Activated CD4-positive, alpha-beta T cell treated with anti-CD3 and anti-CD28 coated beads for 24 hours (primary cell): Measurements from ENCODE around the gene PPP4R1.

Experiments used
- DNase-seq, 2 donors: peaks; one replicate each; pipeline ENCODE4 v3.0.0-alpha.2; 2020; ENCODE audit warnings: low read depth in 2 of 2

PPP4R1 gene

DNA sequence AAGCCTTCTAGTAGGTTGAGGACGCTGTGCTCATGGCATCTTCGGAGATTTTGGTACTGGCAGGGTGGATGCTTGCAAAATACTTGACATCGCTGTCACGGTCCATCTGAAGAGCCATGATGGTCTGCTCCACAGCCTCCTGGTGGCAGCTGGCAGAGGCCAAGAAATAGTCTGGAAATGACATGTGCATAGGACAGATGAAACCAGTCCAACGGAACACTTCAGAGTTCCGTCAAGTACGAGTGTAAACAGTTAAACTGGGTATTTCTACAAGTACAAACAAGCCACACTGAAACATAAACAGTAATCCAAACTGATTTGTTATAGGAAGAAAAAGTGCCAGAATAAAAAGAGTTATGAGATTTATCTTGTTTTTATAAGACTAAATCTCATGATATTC is 66.6 kb downstream of the PPP4R1 start:
- DNase-seq, result no peak

DNA sequence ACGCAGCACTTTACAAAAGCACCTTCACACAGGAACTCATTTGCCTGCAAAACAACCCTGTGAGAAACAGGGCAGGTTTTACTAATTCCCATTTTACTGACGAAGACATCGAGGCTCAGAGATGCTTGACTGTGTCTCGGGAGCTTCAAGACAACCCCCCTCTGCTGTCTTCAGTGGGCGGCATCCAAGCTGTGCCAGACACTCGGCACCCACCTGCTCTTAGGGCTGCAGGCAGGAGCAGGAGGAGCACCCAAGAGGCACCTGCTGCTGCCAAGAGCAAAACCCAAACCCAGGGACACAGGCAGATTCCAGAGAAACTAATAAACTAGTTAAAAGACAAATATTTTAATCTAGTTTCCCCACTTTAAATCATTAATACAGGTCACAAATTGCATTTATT is 67.9 kb downstream of the PPP4R1 start:
- no peak for DNase-seq

DNA sequence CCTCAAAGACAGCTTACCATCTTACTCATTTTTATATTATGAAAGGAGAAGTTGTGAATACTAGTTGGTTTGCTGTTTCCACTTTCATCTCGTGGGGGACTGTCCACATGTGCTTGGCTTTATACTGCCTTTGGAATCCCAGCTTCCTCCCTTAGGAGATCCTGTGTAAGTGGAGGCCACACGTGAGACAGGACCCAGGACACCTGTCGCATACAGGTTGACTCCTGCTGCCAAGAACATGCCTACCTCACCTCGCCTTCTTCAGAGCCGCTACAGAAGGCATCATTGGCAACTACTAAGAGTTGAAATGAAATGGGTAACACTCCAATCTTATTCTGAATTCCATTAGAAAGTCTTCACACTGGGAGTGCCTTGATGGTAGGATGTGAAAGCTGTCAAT is 69.3 kb downstream of the PPP4R1 start:
- DNase-seq, result no peak

DNA sequence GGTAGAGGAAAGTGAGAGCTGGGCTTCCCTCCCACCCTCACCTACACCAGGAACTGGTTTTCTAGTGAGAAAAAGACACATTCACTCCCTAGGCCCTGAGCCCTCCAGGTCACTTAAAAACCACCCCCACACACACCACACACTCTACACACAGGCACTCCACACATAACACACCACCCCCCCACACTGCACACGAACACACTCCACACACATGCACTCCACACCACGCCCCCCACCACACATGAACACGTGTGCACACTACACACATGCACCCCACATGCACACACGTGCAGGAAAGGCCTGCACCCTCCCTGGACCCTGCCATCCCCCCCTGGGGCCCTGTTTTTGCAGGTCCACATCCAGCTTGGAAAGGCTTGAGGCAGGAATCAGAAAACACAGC is 71.4 kb downstream of the PPP4R1 start:
- DNase-seq, result no peak

DNA sequence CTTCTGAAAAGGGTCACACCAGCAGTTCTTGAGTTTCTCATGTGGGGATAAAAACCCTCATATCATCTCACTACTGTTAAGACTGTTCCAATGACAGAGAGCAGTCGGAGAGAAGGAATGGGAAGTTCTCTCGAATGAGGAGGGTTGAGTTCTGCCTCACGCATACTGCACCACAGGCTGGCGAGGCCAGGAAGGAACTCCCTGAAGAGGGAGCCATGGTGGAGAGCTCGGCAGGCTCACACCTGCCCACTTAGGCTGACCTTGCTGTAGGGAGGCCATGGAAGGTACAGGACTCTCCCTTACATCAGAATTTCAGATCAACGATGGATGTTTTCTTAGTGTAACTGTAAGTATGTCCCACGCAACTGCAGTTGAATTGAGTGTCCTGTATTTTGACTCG is 74.4 kb downstream of the PPP4R1 start:
- no peak for DNase-seq

DNA sequence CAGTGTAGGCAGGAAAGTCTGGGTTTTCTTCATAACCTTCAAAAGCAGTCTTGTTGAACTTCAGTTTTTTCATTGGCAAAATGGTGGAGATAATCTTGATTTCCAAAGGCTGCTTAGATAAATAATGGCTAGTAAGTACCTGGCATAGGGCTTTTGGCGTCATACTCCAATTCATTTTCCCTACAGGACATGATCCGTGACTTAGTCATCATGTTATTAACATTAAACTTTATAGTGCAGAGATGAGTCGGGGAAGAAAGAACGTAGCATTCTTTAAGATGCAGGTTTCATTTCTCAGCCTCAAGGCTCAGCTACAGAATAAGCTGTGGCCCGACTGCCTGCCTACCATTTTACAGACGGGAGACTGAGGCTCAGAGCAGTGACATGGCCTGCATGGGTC is 75.1 kb downstream of the PPP4R1 start:
- no peak for DNase-seq

DNA sequence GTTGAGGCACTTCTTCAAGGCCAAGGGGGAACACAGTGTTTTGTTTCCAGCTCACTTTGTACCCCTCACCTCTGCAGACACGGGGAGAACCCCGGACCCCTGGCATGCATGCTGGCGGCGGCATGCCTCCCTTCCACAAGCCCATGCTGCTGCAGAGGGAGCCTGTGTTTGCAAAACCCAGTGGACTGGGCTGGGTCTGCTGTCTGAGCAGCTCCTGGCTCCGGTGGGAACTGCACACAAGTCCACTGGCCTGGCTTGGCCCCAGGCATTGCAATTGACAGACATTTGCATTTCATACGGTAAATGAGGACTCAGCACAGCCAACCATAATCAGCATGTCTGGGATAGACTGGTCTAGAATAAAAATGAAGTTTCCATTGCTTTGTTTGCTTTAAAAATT is 76.7 kb downstream of the PPP4R1 start:
- no peak for DNase-seq

DNA sequence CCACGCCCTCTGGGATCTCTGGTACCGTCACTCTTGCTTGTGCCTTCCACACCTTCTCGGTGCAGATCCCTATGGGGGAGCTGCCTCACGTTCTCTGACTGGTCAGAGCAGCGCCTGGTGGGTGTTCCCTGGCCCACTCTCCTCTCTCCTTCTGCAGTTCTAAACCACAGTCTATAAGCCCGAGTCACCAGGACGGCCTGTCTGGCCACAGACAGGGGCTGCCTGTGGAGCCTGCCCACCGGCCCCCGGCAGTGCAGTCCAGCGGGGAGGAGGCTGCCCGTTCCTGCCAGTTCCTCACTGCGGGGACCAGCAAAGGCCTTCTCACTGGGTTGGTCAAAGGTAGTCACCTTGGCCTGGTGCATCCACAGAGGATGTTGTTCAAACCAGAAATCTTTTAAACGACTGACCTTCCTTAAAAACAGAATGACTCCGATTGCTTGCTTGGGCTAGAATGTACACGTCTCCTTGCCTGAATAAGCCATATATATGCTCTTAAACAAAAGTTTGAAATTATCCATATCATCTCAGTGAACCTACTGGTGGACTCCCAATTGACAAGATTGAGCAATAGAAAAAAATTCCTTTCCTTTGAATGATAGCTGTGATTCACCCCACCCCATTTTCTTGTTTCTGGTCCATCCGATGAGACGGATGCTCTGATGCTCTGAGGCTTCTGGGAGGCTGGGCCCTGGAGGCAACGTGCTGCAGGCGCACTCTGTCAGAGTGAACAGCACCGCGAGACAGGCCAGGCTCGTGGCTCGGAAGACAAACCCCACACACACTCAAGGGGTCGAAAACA is 77.8 kb downstream of the PPP4R1 start:
- DNase-seq, result no peak

DNA sequence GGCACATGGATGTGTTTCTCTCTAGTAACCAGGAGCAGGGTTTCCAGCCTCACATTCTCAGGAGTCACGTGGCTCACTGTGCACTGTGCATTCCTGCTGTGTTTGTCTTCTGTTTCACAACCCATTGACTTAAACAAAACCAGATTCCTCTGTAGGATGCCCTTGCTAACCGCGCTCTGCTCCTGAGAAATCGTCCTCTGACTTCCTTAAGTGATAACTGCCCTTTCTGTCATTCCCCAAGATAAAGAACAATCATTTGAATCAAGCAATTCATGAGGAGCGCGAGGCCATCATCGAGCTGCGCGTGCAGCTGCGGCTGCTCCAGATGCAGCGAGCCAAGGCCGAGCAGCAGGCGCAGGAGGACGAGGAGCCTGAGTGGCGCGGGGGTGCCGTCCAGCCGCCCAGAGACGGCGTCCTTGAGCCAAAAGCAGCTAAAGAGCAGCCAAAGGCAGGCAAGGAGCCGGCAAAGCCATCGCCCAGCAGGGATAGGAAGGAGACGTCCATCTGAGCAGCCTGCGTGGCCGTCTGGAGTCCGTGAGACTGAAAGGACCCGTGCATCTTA is 78.8 kb downstream of the PPP4R1 start:
- DNase-seq, result no peak

DNA sequence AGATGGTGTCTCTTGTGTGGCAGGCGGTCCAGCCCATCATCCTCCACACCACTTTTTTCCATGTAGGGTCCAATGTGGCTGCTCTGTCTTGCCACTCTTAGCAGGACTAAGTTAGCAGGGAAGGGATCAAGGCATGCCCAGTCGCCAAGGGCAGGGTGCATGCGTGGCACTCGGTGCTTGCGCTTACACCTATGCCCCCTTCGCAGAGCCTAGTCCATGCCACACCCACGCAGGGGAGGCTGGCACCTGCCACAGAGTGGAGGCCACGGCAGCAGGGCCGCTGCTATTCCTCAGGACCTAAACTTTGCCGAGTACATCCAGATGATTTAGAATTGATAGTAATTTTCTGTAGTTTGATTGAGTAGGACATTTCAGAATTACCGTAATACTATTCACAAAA is 79.5 kb downstream of the PPP4R1 start:
- DNase-seq, result no peak

DNA sequence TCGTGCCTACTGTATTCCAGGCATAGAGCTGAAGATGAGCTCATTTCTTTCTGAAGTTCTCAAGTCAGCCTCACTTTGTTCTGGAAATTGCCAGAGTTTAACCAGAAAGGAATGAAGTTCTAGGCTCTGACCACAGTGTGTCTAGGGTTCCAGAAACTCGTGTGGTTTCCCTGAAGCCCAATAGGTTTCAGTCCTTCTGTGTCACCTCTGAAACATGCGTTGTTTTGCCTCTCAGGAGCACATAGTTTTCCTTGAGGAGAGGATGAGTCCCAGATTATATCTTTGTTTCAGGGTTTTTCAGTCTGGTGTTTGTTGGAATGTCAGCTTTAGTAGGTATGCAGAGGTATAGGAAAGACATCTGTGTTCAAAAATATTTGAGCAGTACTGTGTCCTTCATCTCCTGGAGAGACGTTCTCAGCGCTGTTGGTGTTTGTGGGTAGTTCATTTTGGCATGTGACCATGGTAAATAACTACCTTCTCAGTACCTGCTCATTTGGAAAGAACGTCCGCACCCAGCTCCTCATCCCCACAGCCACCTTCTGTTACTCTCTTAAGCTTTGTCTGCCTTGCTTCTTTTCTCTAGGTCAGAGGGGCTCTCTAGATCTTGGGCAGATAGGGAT is 82.5 kb downstream of the PPP4R1 start:
- DNase-seq, result no peak

DNA sequence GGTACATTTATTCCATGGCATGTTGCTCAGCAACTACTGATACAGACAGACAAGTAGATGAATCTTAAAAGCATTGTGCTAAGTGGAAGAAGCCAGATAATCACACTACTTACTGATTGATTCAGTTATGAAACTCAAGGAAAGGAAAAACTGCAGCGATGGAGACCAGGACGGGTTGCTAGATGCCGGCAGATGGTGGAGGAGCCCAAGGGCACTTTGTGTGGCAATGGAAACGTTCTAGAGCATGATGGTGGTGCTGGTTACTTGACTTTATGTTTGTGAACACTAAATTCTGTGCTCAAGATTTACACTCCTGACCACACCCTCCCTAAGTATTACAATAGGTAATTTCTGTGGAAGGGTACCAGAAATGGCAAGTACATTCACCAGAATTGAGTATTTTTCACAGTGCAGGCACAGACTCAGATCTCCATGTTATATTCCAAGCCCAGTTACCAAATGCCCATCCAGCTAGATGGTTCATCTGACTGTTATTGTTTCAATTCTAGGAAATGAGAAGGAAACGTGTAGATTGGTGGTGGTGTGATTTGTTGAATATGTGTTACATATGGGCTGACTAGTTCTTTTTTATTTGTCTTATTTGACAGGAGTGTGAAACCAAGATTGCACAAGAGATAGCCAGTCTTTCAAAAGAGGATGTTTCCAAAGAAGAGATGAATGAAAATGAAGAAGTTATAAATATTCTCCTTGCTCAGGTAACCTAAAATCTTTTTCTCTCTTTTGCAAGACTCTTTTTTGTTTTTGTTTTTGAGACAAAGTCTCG is 83.9 kb downstream of the PPP4R1 start:
- no peak for DNase-seq

DNA sequence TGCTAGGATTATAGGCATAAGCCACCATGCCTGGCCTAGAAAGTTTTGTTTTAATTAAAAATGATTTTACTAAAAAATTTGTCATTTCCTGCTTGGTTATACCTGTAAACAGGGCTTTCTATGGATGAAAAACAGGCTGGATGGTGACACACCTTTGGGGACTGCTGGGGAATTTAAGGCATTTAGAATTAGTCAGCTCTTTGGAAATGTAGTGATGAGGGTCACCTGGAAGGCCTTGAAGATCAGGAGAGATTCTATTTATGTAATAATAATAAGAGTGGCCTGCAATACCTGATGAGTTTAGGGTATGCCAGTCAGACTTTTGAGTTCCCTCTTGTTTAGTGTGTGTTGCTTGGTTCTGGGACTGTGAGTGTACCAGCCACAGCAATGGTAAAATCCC is 87.9 kb downstream of the PPP4R1 start:
- DNase-seq, result no peak

DNA sequence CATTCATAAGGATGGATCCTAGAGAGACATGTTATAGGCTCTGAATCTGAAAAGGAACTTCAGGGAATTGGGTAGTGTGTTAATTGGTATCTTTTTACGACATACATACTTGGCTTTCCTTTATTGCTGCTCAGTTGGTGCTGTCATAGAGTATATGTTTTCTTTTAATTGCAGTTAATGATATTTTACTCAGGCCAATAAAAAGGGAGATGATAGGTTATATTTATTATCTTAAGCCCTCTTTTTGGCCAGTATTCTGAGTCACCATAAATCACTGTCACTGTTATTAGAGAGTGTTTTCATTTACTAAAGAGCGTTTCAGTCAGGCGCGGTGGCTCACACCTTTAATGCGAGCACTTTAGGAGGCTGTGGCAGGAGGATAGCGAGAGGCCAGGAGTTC is 91.4 kb downstream of the PPP4R1 start:
- DNase-seq, result no peak

DNA sequence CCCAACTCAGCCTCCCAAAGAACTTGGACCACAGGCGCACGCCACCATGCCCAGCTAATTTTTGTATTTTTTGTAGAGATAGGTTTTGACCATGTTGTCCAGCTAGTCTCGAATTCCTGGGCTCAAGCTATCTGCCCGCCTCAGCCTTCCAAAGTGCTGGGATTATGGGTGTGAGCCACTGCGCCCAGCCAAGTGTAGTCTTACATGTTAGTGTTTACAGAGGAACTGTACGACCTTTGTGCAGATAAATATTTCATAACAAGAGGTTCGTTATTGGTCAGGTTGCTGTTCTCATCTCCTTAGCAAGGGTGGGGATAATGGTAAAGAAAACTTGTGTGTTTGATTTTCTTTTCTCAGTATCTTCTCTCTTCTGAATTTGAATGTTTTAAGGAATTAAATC is 92.6 kb downstream of the PPP4R1 start:
- no peak for DNase-seq

DNA sequence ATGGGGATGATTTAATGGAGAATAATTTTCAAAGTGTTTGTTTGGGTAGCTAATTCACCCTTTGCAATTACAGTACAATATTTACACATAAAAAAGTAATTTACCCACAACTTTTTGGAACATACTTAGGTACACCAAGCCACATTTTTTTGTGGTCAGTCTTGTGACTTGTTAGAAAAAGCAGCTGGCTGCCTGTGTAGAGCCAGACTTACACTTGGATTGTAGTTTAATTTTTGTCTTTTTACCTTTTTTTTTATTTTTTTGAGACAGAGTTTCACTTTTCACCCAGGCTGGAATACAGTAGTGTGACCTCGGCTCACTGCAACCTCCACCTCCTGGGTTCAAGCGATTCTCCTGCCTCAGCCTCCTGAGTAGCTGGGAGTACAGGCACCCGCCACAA is 93.7 kb downstream of the PPP4R1 start:
- DNase-seq, result no peak

DNA sequence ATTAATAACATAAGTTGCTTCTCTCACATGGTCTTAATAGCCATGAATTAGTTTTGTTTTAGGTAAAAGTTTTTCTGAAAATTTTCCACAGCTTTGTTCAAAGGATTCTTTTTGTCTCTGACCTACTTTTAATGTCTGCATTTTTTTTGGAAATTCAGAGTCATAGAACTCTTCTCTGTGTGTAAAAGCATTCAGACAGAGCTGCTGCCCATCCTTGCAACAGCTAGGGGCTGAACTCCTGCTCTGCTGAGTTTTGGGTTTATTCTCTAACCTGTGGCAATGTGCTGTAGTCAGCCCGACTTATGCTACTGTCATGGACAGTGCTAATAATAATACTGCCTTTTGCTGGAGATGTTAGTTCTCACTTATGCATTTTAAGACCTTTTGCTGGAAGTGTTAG is 95.0 kb downstream of the PPP4R1 start:
- DNase-seq, result no peak

DNA sequence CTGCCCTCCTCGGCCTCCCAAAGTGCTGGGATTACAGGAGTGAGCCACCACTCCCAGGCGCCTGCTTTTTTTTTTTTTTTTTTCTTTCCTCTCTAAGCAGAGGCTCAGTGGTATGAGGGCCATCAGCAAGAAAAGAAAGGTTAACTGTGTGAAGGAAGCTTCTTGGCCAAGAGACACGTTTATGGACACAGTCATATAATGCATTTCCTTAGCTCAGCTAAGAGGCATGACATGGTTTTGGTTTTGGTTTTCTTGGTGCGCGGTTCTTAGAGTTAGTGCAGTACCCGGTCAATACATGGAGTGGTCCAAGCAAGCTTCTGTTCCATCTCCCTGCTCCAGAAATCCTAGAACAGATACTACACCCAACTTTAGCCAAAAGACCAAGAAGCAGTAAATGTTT is 96.5 kb downstream of the PPP4R1 start:
- DNase-seq, result no peak

DNA sequence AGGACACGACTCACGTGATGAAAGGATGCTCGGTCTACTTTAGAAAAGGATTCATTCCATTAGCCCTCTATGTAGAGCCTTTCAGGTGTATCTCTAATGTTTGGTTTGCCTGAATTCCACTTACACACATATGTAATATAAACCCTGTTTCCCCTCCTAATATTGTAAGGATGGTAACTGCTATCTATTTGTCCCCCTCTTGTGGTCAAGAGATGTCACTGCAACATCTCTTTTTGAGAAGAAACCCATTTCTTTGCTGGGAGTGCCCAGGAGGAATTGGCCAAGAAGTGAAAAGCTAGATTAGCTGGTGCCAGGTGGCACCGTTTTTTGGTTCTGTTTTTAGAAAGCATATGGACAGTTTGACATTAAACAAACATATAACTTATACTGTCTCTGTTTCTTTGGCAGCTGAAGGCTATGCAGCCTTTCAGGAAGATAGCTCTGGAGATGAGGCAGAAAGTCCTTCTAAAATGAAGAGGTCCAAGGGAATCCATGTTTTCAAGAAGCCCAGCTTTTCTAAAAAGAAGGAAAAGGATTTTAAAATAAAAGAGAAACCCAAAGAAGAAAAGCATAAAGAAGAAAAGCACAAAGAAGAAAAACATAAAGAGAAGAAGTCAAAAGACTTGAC is 97.8 kb downstream of the PPP4R1 start:
- DNase-seq, result no peak

DNA sequence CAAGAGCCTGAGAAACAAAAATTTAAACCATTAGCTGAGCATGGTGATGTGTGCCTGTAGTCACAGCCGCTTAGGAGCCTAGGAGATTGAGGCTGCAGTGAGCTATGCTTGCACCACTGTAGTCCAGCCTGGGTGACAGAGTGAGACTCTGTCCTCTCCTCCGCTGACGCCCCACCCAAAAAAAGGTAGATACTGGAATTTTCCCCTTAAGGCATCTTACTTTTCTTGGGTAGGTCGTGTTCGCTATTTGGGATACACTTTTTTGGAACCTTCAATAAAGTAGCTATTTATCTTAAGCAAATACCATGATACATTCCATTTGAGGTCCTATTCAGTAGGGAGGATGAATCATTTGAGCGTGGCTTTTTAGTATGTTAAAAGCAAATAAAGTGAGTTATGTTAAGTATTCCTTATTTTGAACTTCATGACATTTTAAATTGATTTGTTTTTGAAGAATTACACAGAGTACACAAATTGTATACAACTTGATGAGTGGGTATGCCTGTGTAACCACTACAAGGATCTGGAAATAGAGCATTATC is 100.3 kb downstream of the PPP4R1 start:
- DNase-seq, result no peak

DNA sequence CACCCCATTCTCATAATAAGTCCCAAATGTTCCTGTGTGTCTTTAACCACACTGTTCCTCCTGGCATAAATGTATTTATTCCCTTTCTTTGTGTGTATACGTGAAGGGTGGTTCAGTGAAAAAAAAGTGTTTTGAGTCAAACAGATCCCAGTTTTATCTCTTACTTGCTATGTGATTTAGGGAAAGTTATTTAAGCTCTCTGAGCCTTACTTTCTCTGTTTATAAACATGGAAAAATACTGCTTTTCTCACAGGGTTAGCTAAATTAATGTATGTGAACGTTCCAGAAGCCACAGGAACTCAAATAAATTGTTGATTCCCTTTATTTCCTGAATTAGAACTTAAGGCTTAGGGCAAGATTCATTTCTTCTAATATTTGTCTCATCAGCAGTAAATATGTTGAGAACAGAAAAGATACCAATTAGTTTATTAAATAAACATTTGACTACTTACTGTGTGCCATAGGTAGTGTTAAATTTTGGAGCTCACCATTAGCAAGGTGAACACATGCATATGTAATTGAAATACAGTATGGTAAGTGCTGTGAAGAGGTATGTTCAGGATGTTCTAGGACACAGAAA is 105.8 kb downstream of the PPP4R1 start:
- DNase-seq, result no peak
